GM21528 (cell line): ENCODE results near the gene RNPEPL1.
"Not testable (repeated sequence)": the region's sequence is repeated elsewhere in the genome, so short reads cannot be mapped to it uniquely, and the experiment has no call there.

Experiments
- ATAC-seq: cut with Tn5 transposase; IDR thresholded peaks from one replicate; pipeline ENCODE4 v1.9.1; 2021; ENCODE audit warnings: mild to moderate bottlenecking, moderate library complexity; ENCODE audit not compliant: unreplicated experiment, low FRiP score

Gene RNPEPL1

GRCh38 chr2:240601831-240602160 lies 33.5 kb downstream of the RNPEPL1 start:
- no peak for ATAC-seq

- no peak for ATAC-seq
These were observed 34.2 kb downstream of the RNPEPL1 start for GRCh38 chr2:240602266-240603050.

- ATAC-seq, result no peak
These were observed 35.0 kb downstream of the RNPEPL1 start for GRCh38 chr2:240603081-240603835.

GRCh38 chr2:240603846-240604245 lies 35.6 kb downstream of the RNPEPL1 start:
- ATAC-seq, result no peak

GRCh38 chr2:240604291-240604938 lies 36.1 kb downstream of the RNPEPL1 start:
- ATAC-seq, result no peak

DNA sequence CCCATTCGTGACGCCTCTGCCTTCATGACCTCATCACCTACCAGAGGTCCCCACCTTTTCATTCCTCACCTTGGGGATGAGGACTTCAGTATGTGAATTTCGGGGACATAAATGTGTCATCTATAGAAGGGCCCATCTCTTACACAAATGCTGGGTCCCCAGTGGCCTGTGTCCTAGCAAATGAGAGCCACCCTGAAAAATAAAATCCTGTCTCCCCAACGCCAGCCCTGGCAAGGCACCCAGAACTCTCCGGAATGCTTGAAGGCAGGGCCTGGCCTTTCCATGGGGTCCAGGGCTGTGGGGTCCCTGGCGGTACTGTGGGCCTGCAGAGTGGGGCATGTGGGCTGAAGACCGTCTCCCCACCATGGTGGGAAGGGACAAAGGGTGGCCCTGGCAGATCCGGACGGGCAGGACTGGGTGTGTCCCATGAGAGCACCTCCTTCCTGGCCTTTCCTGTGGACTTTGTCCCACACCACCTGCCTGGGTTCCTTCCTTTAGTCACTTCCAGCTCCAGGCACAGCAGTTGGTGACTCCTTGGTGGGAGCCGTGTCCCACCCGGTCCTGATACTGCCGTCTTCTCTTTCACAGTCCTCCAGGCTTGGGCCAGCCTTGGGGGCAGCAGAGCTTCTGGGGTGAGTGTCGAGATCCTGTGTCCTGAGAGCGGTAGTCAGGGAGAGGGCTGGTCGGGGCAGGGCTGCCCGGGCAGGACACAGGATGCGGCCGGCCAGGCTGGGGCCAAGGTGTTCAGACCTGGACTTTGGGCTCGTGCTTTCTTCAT lies 36.8 kb downstream of the RNPEPL1 start:
- no peak for ATAC-seq

- ATAC-seq, result no peak
These were observed 37.8 kb downstream of the RNPEPL1 start for GRCh38 chr2:240605867-240606743.

DNA sequence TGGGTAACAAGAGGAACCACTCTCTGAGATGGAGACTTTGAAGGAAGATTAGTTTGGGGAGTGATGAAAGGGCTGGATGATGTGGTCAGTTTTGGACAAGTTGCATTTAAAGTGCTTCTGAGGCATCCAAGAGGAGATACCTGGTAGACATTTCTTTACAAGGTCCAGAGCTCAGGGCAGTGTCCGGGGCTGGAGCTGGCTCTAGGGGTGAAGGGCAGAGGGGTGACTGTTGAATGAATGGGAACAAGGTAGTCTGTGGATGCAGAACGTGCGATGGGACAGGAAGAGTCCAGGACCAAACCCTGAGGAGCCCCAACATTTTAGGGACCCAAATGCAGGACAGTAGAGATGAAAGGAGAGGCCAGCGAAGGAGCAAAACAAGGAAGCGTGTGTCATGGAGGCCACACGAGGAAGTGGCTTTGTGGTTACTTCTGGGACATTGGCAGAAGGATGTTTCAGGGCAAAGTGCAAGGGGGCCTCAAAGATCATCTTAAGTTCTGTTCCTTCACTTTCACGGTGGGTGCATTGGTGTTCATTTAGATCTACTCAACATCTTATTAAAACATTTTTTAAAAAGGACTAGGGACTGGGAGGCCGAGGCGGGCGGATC lies 43.4 kb downstream of the RNPEPL1 start:
- ATAC-seq, result no peak

DNA sequence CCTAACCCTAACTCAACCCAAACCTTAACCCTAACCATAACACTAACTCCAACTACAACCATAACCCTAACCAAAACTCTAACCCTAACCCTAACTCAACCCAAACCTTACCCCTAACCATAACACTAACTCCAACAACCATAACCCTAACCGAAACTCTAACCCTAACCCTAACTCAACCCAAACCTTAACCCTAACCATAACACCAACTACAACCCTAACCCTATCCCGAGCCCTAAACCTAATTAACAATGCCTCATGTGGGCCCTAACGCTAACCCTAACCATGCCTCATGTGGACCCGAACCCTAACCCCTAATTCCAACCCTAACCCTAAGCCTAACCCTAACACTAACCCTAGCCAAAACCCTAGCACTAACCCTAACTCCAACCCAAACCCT lies 45.5 kb downstream of the RNPEPL1 start:
- ATAC-seq, result no peak

DNA sequence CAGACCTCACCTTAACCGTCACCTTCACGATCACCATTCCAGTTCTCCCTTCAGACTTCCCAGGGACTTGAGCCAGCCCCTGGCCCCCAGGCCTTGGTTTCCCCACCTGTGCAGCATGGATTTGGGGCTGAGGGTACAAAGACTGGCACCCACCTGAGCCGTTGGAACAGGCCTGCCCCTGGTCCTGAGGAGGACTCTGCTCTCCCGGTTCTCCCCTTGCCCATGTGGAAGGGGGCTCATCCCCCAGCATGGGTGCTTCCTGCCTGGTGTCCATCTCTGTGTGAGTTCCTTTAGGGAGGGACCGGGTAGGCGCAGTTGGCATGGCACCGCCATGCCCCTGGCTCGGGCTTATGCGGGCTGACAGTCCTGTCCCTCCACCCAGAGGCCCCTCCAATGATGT lies 46.1 kb downstream of the RNPEPL1 start:
- no peak for ATAC-seq

GRCh38 chr2:240615396-240615795 lies 47.1 kb downstream of the RNPEPL1 start:
- ATAC-seq, result no peak

GRCh38 chr2:240615820-240616547 lies 47.7 kb downstream of the RNPEPL1 start:
- ATAC-seq, result no peak

- ATAC-seq, result not testable (repeated sequence)
These were observed 48.8 kb downstream of the RNPEPL1 start for GRCh38 chr2:240616860-240617666.

GRCh38 chr2:240618776-240619175 lies 50.5 kb downstream of the RNPEPL1 start:
- no peak for ATAC-seq

GRCh38 chr2:240619506-240620148 lies 51.3 kb downstream of the RNPEPL1 start:
- ATAC-seq, result no peak

DNA sequence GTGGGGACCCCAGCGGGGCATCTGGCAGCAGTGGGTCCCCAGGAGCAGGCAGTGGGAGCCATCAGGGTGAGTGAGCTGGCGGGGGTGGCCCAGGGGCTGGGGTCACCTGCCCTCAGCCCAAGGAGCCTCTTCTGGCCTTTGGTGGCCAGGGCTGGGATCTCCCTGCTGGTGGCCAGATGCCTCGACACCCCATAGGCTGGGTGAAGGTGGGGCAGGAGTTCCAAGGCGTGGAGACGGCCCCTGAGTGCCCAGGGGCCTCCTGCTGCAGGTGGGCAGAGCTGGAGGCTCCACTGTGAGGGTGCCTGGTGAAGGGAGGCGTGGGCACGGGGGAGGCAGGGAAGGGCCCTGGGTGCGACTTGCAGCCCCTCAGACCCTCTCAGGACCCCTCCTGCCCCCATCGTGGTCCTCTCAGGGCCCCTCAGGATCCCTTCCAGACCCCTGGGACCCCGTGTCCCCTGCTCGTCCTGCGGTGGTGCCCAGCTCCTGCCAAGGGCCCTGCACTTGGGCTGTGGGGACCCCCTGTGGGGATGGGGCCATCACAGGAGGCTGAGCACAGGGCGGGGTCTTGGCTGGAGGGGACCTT lies 52.0 kb downstream of the RNPEPL1 start:
- no peak for ATAC-seq

DNA sequence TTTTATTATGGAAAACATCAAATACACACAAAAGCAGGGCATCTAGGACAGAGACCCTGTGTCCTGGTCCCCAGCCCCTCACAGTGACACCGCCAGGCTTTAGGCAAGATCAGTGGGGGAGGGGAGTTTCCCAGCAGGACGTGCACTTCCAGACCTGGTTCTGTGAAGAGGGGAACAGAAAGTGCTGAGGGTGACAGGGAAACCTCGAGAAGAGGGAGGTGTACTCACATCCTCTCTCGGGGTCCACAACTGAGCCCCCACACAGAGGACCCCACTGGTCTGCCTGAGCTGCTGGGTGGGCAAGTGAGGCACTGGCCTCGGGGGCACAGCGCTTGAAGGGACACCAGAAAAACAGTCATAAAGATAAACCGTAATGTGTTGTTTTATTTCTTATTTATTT lies 52.6 kb downstream of the RNPEPL1 start:
- ATAC-seq, result no peak
